Breast epithelium (tissue), 4 donors: ENCODE measurements around the gene MST1R. TPM values are rescaled to one million over a fixed set of nuclear protein-coding genes. Genes with fewer than 3 reads are reported as not detected.

Experiments used
- DNase-seq, 2 donors: peaks; one replicate each; pipeline ENCODE4 v3.0.0-alpha.2; 2019; ENCODE audit warnings: low spot score in 2 of 2
- H3K27ac ChIP-seq, 2 donors: fragments of 200-600 bp; sonication (generic) in 1 of 2; one replicate each; pipeline ENCODE4 v1.5.1; 2016 to 2019; ENCODE audit warnings: mild to moderate bottlenecking in 1 of 2
- H3K27me3 ChIP-seq, 2 donors: fragments of 200-600 bp; sonication (generic) in 1 of 2; one replicate each; pipeline versions ENCODE4 v1.5.1 to v1.6.0; 2017 to 2019; ENCODE audit warnings: control low read depth in 1 of 2, mild to moderate bottlenecking in 1 of 2
- H3K36me3 ChIP-seq: fragments of 200-600 bp; one replicate; pipeline ENCODE4 v1.5.1; 2019
- H3K4me1 ChIP-seq, 2 donors: fragments of 200-600 bp; sonication (generic); one replicate each; pipeline ENCODE4 v1.5.1; 2016 to 2019; ENCODE audit warnings: control low read depth in 1 of 2
- H3K4me3 ChIP-seq, 3 donors: fragments of 200-600 bp; sonication (generic); 1 replicate in 2 of 3; 2 replicates in 1 of 3; pipeline ENCODE4 v1.5.1; 2016 to 2019; ENCODE audit warnings: mild to moderate bottlenecking in 3 of 3, moderate library complexity in 2 of 3
- H3K9me3 ChIP-seq, 2 donors: fragments of 200-600 bp; sonication (generic) in 1 of 2; one replicate each; pipeline ENCODE4 v1.5.1; 2016 to 2019; ENCODE audit warnings: control low read depth in 1 of 2
- POLR2A ChIP-seq: fragments of 450-650 bp; IDR thresholded peaks from one replicate; pipeline ENCODE4 v1.6.1; 2016; ENCODE audit warnings: antibody characterized with exemption, mild to moderate bottlenecking, moderate library complexity
- POLR2AphosphoS5 ChIP-seq, 3 donors: sonication (generic); formaldehyde crosslinking; IDR thresholded peaks; one replicate each; pipeline ENCODE4 v1.6.1; 2017; ENCODE audit warnings: antibody characterized with exemption in 3 of 3
- intact Hi-C: fragments of 100-400 bp; cut with DNase I; formaldehyde crosslinking; loops from one replicate; pipeline ENCODE4 v1.15.1; 2023; ENCODE audit warnings: low total_unique reads
- total RNA-seq, 3 donors: library from RNA; depleted of rRNA; stranded (reverse); fragments of >200 nt; gene quantifications; one replicate each; pipeline ENCODE4 v1.1.0, GENCODE V29; 2016
- TF ChIP-seq, protein P1 (sequence below), 3 donors: fragments of 450-650 bp; IDR thresholded peaks; one replicate each; pipeline ENCODE4 v1.5.1; 2016 to 2017; ENCODE audit warnings: antibody characterized with exemption in 3 of 3, mild to moderate bottlenecking in 3 of 3, moderate library complexity in 3 of 3

MST1R gene
- total RNA-seq, 3 donors from 2014 or later: 0.16 to 11.9 (median 7.5) TPM

DNA sequence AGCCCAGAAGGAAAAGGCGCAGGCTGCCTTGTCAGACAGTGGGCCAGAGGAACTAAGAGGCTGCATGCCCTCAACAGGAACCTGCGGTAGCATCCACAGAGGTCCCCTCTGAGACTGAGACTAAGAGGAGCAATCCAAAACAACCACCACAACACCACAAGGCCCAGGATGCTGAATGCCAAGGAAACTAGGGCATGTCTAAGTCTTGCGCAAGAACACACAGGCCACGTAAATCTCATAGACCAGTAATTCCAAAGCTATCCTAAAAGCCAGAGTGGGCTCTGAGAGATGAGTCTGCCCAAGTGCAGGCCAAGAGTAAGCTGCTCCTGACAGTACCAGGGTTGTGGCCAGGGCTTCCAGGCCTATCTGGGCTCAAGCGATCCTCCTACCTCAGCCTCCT lies 13.0 kb upstream of the MST1R start:
- no peaks in the 10 kb centered on the region for H3K4me1 ChIP-seq
- no peak overlapping the region for H3K4me3 ChIP-seq
- no peak overlapping the region for H3K27ac ChIP-seq
- H3K9me3 ChIP-seq: no peaks in the 10 kb centered on the region
- intact Hi-C loops: no loop called here
- TF ChIP-seq POLR2AphosphoS5 (IDR thresholded peaks at IDR 0.05) (no peak), POLR2A (no peak)
- TF ChIP-seq, protein P1, sequence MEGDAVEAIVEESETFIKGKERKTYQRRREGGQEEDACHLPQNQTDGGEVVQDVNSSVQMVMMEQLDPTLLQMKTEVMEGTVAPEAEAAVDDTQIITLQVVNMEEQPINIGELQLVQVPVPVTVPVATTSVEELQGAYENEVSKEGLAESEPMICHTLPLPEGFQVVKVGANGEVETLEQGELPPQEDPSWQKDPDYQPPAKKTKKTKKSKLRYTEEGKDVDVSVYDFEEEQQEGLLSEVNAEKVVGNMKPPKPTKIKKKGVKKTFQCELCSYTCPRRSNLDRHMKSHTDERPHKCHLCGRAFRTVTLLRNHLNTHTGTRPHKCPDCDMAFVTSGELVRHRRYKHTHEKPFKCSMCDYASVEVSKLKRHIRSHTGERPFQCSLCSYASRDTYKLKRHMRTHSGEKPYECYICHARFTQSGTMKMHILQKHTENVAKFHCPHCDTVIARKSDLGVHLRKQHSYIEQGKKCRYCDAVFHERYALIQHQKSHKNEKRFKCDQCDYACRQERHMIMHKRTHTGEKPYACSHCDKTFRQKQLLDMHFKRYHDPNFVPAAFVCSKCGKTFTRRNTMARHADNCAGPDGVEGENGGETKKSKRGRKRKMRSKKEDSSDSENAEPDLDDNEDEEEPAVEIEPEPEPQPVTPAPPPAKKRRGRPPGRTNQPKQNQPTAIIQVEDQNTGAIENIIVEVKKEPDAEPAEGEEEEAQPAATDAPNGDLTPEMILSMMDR (IDR thresholded peaks at IDR 0.05): no peak
- H3K27me3 ChIP-seq: no peaks in the 10 kb centered on the region
- no peak for DNase-seq
- H3K36me3 ChIP-seq: peaks cover 2% of the 10 kb centered on the region

DNA sequence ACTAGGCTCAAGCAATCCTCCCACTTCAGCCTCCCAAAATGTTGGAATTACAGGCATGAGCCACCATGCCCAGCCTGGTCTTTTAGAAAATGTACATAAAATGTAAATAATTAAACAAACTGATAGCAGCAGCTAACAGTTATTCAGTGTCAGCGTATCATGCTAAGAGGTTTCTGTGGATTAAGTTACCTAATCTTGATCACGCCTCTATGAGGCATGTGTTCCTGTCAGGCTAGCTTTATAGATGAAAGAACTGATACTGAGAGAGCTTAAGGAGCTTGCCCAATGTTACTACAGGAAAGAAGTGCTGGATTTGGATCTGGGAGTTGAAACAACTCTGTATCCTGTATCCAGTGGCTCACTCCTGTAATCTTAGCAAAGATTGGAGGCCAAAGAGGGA lies 11.2 kb upstream of the MST1R start:
- no peak for DNase-seq
- H3K27me3 ChIP-seq: no peaks in the 10 kb centered on the region
- peaks cover 11% of the 10 kb centered on the region for H3K36me3 ChIP-seq
- no peak overlapping the region for H3K27ac ChIP-seq
- H3K9me3 ChIP-seq: no peaks in the 10 kb centered on the region
- no peak overlapping the region for H3K4me3 ChIP-seq
- H3K4me1 ChIP-seq: no peaks in the 10 kb centered on the region
- TF ChIP-seq POLR2AphosphoS5 (IDR thresholded peaks at IDR 0.05): no peak
- no peak for TF ChIP-seq POLR2A
- intact Hi-C loops: no loop called here

DNA sequence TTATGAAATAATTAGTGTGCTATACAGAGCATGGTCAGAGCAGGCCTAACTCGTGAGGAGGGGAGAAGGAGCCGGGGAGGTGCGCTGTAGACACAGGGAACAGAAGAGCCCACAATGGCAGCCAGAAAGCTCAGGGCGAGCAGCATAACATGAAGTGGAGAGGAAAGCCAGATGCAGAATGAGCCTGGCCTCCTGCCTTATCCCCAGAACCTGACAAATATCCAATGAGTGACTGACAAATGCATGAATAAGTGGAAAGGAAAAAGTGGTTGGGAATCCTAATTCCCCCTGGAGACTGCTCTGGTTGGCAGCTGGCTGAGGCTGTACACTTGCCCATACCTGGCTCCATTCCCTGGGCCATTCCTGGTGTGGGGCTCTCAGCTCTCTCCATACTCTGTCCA lies 9.2 kb upstream of the MST1R start:
- Histone ChIP-seq H3K27ac (no peak overlapping the region), H3K27me3 (no peaks in the 10 kb centered on the region), H3K36me3 (peaks cover 11% of the 10 kb centered on the region), H3K4me1 (no peaks in the 10 kb centered on the region), H3K9me3 (no peaks in the 10 kb centered on the region), H3K4me3 (no peak overlapping the region)
- no peak for TF ChIP-seq POLR2A
- no peak for TF ChIP-seq POLR2AphosphoS5 (IDR thresholded peaks at IDR 0.05)
- TF ChIP-seq, protein P1 (IDR thresholded peaks at IDR 0.05): no peak
- DNase-seq: no peak
- intact Hi-C loops: no loop called here

DNA sequence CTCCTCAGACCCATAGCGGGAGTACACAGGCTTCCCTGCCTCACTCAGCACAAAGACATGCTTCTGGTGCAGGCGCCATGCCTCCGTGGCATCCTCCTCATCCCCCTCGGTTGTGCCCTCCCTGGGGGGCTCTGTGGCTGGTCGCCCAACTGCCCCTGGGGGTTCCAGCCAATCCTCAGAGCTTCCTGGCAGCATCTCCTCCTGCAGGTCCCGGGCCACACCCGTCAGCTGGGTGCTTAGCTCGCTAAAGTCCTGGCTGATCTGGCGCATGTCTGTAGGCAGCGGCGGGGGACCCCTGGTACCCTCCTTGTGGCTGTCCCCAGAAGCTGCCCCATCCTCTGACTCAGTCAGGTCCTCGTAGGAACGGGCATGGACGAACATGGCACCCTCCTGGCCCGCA lies 7.9 kb upstream of the MST1R start:
- Histone ChIP-seq H3K27me3 (no peaks in the 10 kb centered on the region), H3K9me3 (no peaks in the 10 kb centered on the region), H3K27ac (no peak overlapping the region), H3K4me1 (no peaks in the 10 kb centered on the region), H3K4me3 (no peak overlapping the region), H3K36me3 (peaks cover 11% of the 10 kb centered on the region)
- no peak for DNase-seq
- TF ChIP-seq POLR2A (no peak), POLR2AphosphoS5 (IDR thresholded peaks at IDR 0.05) (no peak)
- TF ChIP-seq, protein P1 (IDR thresholded peaks at IDR 0.05): no peak
- intact Hi-C loops: no loop called here

DNA sequence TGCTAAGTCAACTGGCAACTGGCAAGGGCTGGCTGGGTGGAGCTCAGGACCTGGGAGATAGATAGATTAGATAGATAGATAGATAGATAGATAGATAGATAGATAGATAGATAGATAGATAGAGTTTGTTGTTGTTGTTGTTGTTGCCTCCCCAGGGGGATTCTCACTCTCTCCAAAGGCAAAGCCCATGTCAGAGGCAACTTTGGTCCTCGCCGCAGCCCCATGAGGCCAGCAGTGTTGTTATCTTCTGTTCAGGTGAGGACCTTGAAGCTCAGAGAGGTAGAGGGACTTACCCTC lies 7.4 kb upstream of the MST1R start:
- DNase-seq: no peak
- TF ChIP-seq POLR2AphosphoS5 (IDR thresholded peaks at IDR 0.05) (no peak), POLR2A (no peak)
- TF ChIP-seq, protein P1 (IDR thresholded peaks at IDR 0.05): no peak
- H3K27ac ChIP-seq: no peak overlapping the region
- intact Hi-C loops: no loop called here
- peaks cover 11% of the 10 kb centered on the region for H3K36me3 ChIP-seq
- H3K9me3 ChIP-seq: no peaks in the 10 kb centered on the region
- H3K4me3 ChIP-seq: no peak overlapping the region
- no peaks in the 10 kb centered on the region for H3K27me3 ChIP-seq
- no peaks in the 10 kb centered on the region for H3K4me1 ChIP-seq
